Stimulated activated naive CD8-positive, alpha-beta T cell treated with anti-CD3 and anti-CD28 coated beads, Interleukin-15, Interleukin-2, amounts not matched to agents 100 U/mL and 50 U/mL, for 24 hours (primary cell): ENCODE measurements around the gene SPATA21.
A peak's percentile ranks its signal among the peaks of the same experiment; 100 is the strongest.
"Not testable (repeated sequence)": the region's sequence is repeated elsewhere in the genome, so short reads cannot be mapped to it uniquely, and the experiment has no call there.

Experiments used
- ATAC-seq: fragments of 150-1000 bp; cut with Tn5 transposase; one replicate; pipeline ENCODE4 v1.10.0; 2021
- DNase-seq: peaks from one replicate; pipeline ENCODE4 v3.0.0; 2021

Gene SPATA21

DNA sequence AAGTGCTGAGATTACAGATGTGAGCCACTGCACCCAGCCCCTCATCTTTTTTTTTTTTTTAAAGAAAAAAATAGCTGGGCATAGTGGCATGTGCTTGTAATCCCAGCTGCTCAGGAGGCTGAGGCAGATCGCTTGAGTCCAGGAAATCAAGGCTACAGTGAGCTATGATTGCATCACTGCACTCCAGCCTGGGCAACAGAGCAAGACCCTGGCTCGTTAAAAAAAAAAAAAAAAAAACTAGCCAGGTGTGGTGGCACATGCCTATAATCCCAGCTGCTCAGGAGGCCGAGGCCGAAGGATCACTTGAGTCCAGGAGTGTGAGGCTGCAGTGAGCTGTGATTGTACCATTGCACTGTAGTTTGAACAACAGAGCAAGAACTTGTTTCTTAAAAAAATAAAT is 56.4 kb downstream of the SPATA21 start:
- DNase-seq (no peak), ATAC-seq (no peak)

DNA sequence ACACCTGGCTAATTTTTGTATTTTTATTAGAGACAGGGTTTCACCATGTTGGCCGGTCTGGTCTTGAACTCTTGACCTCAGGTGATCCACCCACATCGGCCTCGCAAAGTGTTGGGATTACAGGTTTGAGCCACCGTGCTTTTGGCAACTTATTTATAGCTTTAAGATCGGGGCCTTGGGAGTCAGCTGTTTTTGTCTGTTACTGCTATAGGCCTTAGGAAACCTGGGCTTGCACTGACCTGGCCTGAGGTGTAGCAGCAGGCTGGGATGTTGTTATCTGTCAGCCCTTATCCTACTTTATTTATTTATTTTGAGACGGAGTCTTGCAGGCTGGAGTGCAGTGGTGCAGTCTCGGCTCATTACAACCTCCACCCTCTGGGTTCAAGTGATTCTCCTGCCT is 58.8 kb downstream of the SPATA21 start:
- DNase-seq: no peak
- no peak for ATAC-seq

DNA sequence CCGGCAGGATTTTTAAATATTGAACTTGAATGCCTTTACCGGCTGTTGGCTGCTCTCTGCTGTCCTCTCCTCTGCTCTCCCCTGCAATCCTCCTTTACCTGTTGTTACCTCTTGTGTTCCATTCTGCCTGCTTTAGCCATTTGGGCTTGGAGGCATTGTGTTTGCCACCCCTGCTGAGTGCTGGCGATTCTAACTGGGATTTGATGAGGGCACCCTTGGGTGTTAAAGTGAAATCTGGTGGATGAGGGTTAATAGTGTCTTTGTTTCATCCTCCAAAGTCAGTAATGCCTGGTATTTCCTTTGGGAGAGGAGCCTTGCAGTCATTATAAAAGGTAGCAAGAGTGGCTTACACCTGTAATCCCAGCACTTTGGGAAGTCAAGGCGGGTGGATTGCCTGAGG is 60.3 kb downstream of the SPATA21 start:
- ATAC-seq (no peak), DNase-seq (no peak)

DNA sequence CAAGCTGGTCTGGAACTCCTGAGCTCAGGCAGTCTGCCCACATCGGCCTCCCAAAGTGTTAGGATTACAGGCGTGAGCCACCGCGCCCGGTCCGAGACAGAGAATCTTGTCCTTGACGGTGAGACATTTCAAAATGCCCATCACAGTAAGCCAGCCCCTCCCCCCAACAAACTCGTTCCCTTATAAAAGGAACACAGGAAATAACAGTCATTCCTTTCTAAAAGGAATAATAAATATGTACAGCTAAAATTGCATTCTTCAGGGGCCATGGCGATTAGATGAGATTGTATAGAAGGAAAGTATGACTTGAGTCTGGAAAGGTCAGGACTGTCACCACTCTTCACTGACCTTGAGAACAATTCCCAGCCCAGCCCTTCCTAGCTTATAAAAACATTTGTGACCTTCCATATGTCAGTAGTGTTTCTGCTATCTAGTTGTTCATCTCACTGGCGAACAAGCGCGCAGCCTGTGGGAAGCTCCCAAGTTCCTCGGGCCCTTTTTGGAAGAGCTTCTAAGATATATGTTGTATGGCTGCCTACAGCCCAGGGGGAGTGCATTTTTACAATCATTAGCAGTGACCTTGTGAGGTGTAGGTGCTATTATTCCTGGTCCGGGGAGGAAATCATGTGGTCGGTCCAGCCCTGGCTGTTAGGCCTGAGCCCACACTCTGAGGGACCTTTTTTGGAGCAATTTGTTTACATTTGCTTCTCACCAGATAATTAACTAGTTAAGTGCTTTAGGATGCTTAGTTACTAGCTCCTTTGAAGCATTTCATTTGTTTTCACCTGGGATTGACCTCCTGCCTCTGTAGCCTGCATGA is 61.5 kb downstream of the SPATA21 start:
- ATAC-seq: no peak
- no peak for DNase-seq

DNA sequence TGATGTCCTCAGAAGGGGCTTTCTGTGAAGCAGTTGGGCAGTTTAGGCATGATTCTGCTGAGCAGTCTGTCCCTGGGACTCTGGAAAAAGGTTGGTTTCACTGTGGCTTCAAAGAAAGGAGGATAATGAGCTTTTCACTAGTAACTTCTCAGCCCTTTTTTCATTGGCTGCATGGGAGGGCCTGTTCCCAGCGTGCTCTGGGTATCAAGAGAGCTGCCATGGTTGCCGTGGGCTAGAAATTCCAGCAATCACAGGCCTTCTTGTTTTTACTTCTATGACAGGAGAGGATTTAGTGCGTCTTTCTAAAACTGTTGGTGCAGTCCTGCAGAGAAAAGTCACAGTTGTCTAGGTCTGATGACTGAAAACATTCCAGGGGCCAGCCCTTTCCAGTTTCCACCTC is 63.0 kb downstream of the SPATA21 start:
- ATAC-seq (no peak), DNase-seq (no peak)

DNA sequence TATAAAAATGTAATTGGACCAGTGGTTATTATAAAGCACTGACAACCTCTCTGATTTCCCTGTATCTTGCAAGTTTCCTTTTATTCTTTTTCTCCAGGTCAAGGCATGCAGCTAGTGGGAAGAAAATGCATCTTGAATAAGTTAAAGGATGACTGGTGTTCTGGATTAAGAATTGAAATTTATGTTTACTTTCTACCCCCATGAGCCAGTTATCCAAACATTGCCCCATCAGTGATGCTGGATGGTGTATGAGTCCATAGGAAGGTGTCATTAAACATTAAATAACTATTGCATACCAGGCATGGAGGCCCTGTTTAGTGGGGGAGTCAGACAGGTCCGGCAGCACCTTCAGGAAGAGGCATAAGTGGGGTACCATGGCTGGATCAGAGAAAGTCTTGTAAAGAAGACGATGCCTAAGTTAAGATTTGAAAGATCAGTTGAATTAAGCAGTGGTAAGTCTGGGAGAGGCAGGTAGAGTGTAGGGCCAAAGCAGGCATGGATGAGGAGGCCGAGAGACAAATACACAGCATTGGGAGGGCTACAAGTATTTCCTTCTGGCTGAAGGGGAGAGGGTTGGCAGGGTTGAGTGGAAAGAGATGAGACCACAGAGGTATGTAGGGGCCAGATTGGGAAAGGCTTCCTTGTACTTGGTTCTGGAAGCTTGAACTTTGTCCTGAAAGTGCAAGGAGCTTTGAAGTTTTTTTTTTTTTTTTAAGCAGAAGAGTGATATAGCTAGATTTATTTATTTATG is 64.5 kb downstream of the SPATA21 start:
- DNase-seq (no peak), ATAC-seq (no peak)

DNA sequence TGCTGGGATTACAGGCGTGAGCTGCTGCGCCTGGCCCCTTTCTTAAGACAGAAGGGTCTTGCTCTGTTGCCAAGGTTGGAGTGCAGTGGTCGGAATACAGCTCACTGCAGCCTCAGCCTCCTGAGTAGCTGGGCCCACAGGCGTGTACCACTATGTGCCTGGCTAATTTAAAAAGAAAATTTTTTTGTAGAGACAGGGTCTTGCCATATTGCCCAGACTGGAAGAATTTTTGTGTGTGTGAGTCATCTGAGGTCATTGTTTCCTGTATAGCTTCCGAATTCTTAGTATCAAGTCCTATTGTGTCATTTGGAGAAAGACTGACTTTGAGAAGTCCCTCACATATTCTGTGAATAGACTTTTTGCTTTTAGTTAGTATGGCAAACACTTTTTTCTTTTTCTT is 65.5 kb downstream of the SPATA21 start:
- no peak for DNase-seq
- peak; percentile 5 for ATAC-seq

DNA sequence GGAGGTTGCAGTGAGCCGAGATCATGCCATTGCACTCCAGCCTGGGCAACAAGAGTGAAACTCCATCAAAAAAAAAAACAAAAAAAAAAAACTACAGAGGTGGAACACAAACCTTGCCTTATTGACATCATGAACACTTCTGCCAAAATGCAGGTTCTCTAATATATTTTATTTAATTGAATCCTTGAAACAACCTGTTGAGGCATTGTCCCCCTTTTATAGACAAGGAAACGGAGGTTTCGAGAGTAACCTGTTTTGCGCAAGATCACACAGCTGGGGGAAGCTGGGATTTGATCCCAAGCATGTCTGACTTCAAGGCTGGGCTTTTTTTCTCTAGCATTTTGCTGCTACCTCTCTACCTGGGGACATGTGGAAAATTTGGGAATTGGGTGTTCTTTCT is 67.4 kb downstream of the SPATA21 start:
- DNase-seq (no peak), ATAC-seq (no peak)

DNA sequence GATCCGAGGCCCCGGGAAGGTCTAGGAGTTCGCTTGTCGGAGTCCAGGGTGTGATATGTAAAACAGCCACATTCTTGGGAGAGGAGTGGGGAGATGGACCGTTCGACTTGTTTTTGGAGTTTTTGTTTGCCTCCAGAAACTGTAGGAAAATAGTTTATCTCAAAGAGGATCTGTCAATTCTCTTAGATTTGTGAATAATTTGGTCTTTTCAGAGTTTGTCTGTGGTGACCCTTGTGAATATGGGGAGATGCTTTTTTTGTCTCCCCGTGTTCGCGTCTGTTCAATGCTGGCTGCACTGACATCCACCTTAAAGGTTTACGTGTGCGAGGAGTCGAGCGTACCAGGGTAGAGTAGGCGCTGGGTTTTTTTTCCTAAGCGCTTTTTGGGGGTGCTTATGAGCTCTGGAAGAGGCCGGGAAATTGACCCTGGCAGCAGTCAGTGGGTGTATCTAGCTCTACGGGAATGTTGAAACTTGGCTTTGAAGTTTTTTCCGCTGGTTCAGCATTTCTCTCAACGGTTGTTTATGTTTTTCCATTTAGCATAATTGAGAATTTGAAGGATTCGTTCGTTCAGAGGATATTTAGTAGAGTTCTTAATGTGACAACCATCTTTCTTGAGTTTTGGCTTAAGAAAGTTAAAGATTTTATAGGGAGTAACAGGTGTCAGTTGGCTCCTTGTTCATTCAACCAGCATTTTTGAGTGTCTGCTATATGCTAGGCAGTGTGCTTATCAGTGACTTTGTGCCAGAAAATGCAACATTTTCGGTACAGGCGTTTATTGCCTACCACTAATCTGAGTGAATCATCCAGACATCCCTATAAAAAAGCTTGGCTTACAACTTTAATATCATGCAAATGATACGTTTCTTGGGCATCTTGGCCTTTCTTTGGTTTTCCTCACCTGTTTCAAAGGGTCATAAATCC is 69.0 kb downstream of the SPATA21 start:
- no peak for DNase-seq

DNA sequence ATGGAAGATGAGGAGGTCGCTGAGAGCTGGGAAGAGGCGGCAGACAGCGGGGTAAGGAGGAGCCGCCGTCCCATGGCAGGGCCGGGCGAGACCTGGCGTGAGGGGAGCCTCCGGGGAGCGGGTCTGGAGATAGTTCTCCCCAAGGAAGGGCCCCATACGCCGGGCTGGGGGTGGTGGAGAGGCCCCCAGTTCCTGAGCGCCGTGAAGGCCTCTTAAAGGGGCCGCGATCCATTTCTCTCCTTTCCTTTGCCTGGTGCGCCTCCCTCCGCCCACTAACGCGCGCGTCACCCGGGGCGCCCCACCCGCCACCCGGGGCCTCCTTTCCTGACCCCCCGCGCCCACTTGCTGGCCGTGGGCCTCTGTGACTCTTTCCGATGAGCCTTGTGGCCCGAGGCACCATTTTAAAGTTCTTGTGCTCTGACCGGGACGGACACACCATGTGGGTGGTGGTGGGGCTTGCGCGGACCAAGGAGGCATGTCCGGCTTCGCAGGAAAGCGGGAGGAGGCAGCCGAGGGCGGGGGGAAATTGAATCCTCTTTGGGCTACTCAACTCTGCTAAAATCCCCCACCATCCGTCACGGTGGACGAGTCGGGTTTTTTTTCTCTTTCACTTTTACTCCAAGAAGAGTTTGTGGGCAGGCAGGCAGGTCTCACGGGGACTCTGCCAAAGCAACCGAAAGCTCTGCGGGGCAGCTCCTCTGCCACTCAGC is 69.8 kb downstream of the SPATA21 start:
- peak; percentile 88 for DNase-seq
- ATAC-seq: peak; percentile 75

More for the DNA sequence above, 69.0 kb downstream of the SPATA21 start:
- no peak for ATAC-seq

DNA sequence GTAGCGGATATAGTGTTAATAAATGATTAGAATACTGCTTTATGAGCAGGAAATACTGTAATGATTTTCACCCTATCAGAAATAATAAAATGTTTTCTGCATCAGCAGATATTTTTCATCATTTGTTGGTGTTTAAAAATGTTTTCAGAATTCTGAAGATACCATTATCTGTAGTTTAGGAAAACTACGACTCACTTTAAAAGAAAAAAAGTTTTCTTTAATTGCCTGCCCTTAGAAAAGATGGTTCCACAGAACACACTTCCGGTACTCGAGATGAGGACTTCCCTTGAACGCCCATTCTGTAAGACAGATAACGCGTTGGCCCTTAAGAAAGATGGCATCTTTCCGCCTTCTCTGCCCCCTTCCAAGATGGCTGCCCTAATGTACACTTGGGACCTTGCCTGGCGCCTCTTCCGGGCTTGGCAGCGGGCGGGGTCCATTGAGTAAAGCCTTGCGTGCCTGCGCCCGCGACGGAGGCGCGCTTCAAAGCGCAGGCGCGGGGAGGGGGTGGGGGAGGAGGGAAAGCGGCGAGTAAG is 70.4 kb downstream of the SPATA21 start, which contains the start of gene SZRD1:
Gene SZRD1 (plus strand): TSS at position 521 of the 536 bp plus-strand sequence. CDS start 16 bp downstream, outside the sequence.
- DNase-seq (peak; percentile 93), ATAC-seq (peak; percentile 90)

DNA sequence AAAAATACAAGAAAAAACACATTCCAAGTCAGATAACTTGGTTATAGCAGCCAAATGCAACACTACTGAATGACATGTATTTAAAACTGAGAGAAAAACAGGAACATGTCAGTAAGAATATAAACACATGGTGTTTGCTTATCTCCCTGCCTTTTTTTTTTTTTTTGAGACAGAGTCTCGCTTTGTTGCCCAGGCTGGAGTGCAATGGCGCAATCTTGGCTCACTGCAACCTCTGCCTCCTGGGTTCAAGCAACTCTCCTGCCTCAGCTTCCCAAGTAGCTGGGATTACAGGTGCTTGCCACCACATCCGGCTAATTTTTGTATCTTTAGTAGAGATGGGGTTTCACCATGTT is 72.1 kb downstream of the SPATA21 start:
- ATAC-seq, DNase-seq: not testable (repeated sequence)

DNA sequence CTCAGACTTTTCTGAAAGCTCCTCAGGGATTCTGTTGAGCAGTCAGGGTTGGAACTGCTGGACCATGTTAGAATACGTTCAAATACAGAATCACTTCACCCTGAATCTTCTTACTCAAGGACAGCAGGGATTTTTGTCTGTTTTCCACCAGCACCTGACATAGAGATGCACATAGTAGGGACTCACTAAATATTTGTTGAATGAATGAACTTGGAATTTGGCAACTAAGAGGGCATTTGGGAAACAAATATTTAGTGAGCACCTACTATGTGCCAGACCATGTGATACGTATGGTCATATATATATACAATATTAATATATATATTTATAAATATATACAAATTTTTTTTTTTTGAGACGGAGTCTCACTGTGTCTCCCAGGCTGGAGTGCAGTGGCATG is 80.4 kb downstream of the SPATA21 start:
- DNase-seq (no peak), ATAC-seq (no peak)

DNA sequence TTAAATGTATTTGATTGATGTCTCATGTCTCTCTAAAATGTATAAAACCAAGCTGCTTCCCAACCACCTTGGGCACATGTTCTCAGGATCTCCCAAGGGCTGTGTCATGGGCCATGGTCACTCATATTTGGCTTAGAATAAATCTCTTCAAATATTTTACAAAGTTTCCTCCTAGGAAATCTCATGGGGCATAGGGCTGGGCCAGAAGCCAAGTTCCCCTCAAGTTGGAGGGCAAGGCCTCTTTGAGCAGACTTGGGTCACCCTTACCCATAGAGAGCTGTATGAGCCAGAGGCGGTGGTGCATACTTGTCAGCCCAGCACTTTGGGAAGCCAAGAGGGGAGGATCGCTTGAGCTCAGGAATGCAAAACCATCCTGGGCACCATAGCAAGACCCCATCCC is 82.6 kb downstream of the SPATA21 start:
- no peak for ATAC-seq

DNA sequence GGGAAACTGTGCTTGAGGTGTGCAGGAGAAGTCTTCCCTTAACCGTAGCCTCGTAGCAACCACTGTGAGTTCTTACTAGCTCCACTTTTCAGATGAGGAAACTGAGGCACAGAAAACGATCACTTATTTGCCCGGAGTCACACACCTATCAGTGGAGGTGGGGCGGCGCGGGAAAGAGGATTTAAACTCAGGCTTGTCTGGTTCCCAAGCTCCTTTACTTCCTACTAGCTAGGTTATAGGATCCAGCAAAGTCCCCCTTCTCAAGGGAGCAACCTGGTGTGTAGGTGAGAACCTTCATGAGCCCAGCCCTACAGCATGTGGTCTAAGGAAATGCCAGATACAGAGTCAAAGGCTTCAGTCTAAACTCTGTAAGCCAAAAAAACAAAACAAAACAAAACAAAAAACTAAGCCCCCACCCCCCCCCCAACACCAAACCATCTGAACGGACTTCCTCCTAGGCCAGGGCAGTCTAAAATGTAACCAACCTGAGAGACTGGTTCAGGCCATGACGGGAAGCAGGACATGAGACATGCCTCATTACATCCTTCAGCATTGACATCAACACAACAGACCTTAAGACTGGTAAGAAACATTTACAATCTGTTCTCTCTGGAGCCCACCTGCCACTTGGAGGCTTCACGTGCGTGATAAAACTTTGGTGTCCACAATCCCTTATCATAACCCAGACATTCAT is 84.2 kb downstream of the SPATA21 start:
- DNase-seq (no peak), ATAC-seq (no peak)

More for the DNA sequence above, 82.6 kb downstream of the SPATA21 start:
- DNase-seq: no peak

DNA sequence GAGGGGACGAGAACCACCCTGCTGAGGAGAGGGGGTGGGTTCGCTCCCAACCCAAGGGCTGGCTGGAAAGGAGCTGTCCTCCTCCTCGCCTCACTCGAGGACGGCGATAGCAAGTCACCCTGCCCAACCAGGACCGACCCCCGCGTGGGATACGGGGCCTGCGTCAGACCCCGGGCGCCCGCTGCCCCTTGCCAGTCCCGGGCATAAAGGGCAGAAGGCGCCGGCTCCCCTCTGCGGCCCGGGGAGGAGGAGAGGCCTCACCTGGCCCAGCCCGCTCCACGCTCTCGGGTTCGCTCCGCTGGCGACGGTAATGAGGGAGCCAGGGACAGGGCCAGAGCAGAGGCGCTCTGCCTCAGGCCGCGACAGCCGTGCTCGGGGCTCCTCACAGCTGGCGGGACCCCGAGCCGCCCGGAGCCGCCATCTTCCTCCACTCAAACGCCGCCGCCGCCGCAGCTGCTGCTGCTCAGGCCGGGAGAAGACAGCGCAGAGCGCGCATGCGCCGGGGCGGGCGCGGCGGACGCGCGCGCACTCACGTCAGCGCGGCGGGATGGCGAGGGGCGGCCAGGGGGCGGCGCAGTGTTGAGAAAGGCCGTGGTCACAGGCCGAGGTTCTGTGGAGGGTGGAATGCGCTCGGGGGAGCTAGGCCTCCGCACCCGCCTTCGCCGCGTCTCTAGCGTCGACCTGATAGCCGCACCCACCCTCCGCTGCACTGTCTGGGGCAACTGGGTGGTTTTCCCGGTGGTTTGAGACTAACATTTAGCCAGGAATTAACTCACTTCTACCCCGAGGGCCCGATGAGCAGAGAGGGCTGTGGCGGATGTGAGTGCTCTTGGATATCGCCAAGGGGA is 85.0 kb downstream of the SPATA21 start, which contains the start of gene FBXO42:
Gene FBXO42 (minus strand): TSS at position 487 of the 848 bp plus-strand sequence. CDS start 37,062 bp downstream, outside the sequence.
- ATAC-seq: peak; percentile 93
- DNase-seq: peak; percentile 93

DNA sequence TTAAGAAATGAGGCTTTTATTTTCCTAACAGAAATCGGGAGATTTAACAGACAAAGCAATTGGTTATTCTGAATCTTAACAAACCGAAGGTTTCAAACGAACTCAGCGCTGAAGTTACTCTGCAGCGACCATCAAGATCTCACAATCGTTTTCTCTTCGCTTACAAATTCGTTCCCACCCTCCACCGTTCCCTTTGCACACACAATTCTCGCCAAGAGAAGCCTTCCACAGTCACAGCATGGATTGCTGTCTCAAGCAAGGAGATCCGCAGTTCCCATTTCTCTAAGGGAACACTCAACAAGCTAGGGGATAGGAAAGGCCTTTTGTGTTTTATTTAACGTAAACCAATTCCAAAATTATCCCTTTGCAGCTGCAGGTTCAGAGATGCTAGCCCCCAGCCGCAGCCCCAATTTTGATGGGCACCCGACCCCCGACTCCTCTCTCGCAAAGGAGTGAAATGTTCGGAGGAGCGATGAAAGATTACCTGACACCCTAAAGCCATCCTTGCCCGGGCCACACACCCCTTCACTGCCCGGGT is 85.7 kb downstream of the SPATA21 start:
- no peak for DNase-seq
- no peak for ATAC-seq

DNA sequence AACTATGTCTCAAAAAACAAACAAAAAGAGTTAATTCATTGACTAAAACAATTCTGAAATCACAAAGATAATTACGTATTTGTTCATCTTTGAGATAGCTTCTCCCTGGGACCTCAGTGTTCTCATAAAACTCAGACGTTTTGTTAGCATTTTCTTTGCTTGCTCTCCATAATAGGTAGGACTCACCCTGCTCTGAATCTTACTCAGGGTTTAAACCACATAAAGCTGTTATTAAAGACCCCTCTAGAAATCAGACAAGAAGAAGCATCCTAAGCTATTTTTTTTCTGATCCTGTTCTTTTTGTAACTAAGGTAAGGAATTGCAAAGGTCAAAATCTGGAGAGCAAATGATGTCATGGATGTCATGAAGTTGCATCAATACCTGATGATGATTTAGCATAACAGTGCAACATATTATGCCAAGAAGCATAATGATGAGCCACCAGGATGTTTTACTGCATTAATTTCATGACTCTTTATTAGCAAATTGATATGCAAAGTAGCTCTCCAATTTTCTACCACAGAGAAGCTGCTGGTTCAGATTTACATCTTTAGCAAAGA is 87.3 kb downstream of the SPATA21 start:
- ATAC-seq (no peak), DNase-seq (no peak)
